ENCODE results near the gene BRSK1.

DNA sequence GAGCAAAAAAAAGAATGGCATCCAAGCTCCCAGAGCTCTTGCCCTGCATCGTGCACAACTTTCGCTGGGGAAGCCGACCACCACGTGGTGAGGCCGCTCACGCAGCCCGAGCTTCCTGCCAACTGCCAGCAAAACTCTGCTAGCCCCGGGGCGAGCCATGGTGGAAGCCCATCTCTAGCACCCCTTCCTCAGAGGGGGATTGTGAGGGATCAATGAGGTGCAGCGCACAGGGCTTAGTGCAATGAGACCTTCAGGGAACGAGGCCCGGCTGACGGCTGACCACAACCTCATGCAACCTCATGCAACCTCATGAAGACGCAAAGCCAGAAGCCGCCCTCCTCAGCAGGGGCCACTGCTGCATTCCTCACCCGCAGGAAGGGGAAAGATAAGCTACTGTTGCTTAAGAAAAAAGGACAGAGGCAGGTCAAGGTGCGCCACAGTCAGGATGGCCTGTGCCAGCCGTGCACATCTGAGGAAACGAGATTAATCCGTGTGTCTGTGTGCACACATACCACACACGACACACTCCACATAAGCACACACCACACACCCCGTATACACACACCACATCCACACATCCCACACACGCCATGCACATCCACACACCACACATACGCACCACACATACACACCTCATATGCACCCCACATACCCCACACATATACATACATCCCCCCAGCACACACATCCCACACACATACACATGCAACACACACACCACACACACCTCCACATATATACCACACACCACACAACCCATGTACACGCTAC lies 13.4 kb upstream of the BRSK1 start:
- TF ChIP-seq POLR2AphosphoS5 (IDR thresholded peaks at IDR 0.05; ENCODE audit: low read depth, low read length) (no peak), TAF1 (IDR thresholded peaks at IDR 0.05; ENCODE audit: borderline replicate concordance, insufficient read depth, low read length) (no peak), SIN3A (IDR thresholded peaks at IDR 0.05; ENCODE audit: borderline replicate concordance, insufficient read depth, low read length) (no peak), REST (IDR thresholded peaks at IDR 0.05; ENCODE audit: insufficient read depth in 1 of 2, low read depth in 2 of 2, low read length in 2 of 2) (no peak)
